HepG2 (cell line): ENCODE measurements around the gene SMDT1. TPM values are rescaled to one million over a fixed set of nuclear protein-coding genes. Genes with fewer than 3 reads are reported as not detected.
"Not testable (repeated sequence)": the region's sequence is repeated elsewhere in the genome, so short reads cannot be mapped to it uniquely, and the experiment has no call there.

Experiments used
- ATAC-seq: fragments of 200-7000 bp; cut with Tn5 transposase; 3 replicates; pipeline ENCODE4 v1.9.1; 2020; ENCODE audit warnings: mild to moderate bottlenecking, moderate library complexity
- BruUV-seq: library from RNA; stranded (reverse); fragments of 400-500 nt; replicated peaks from 2 replicates; lab custom pipeline; 2021; lab: Mats Ljungman, UMichigan
- CTCF ChIA-PET: fragments of 300-600 bp; formaldehyde crosslinking; extraction: SDS; loops from one replicate; lab custom pipeline; 2021; ENCODE audit warnings: low total read pairs, inconsistent platforms, low intra/inter-chr PET ratio; lab: Yijun Ruan, JAX
- POLR2A ChIA-PET: fragments of 350-600 bp; sonication (Branson Sonifier 250); formaldehyde crosslinking; loops from one replicate; lab custom pipeline; 2020; ENCODE audit warnings: antibody characterized with exemption, inconsistent platforms; lab: Yijun Ruan, JAX
- DNase-seq: peaks from one replicate; pipeline ENCODE4 v3.0.0-alpha.2; 2015; ENCODE audit warnings: low spot score
- FAIRE-seq: peaks from 3 replicates; lab custom pipeline; 2011; peaks lifted over from hg19 to GRCh38; lab: Jason Lieb, UNC
- H2AFZ ChIP-seq: one replicate; pipeline ENCODE4 v1.6.1; 2011; ENCODE audit warnings: low read length, inconsistent platforms
- H3K27ac ChIP-seq: fragments of 300-600 bp; 3 replicates; pipeline ENCODE4 v1.8.0; 2011; ENCODE audit warnings: mixed run types, mild to moderate bottlenecking, mixed read lengths, low read length, inconsistent platforms; ENCODE audit not compliant: insufficient read depth; ENCODE audit errors: extremely low read length
- H3K27me3 ChIP-seq, 2 experiments: fragments of 200-600 bp in 1 of 2; 2 replicates in 1 of 2; 3 replicates in 1 of 2; pipeline versions ENCODE4 v1.6.0 to v1.8.0; 2011; ENCODE audit warnings: low read length in 2 of 2, mild to moderate bottlenecking in 2 of 2, moderate library complexity in 2 of 2, inconsistent platforms in 1 of 2; ENCODE audit not compliant: insufficient read depth in 2 of 2, control insufficient read depth in 1 of 2
- H3K36me3 ChIP-seq, 2 experiments: fragments of 200-600 bp in 1 of 2; replicated peaks in 1 of 2; 2 replicates in 1 of 2; 3 replicates in 1 of 2; pipeline versions ENCODE4 v1.5.1 to v1.8.0; 2011; ENCODE audit warnings: low read length in 2 of 2, inconsistent platforms in 1 of 2; ENCODE audit not compliant: insufficient read depth in 2 of 2, control insufficient read depth in 1 of 2
- H3K4me1 ChIP-seq: 2 replicates; pipeline ENCODE4 v1.5.1; 2012; ENCODE audit warnings: low read length, inconsistent platforms; ENCODE audit not compliant: insufficient read depth
- H3K4me2 ChIP-seq: 2 replicates; pipeline ENCODE4 v1.6.0; 2011; ENCODE audit warnings: low read depth, low read length, inconsistent platforms
- H3K4me3 ChIP-seq, 3 experiments: fragments of 200-600 bp in 1 of 3; sonication (generic), shearing (Covaris generic) in 1 of 3; replicated peaks in 1 of 3; 2 replicates each; pipeline ENCODE4 v1.5.1; 2011 to 2016; ENCODE audit warnings: low read length in 3 of 3, inconsistent platforms in 2 of 3, low read depth in 2 of 3, mild to moderate bottlenecking in 2 of 3, control low read depth in 1 of 3, mixed read lengths in 1 of 3; ENCODE audit not compliant: insufficient read depth in 1 of 3
- H3K79me2 ChIP-seq: one replicate; pipeline ENCODE4 v1.6.1; 2011; ENCODE audit warnings: low read length, inconsistent platforms; ENCODE audit not compliant: insufficient read depth
- H3K9ac ChIP-seq: 2 replicates; pipeline ENCODE4 v1.6.0; 2011; ENCODE audit warnings: mild to moderate bottlenecking, low read depth, low read length, inconsistent platforms; ENCODE audit not compliant: insufficient read depth
- H3K9me3 ChIP-seq: 2 replicates; pipeline ENCODE4 v1.5.1; 2012; ENCODE audit warnings: mild to moderate bottlenecking, low read length
- H4K20me1 ChIP-seq: 2 replicates; pipeline ENCODE4 v1.6.0; 2011; ENCODE audit warnings: inconsistent platforms, mild to moderate bottlenecking, low read length, moderate library complexity; ENCODE audit not compliant: insufficient read depth
- KIAA2018 ChIP-seq: sonication (generic); formaldehyde crosslinking; IDR thresholded peaks from 2 replicates; pipeline ENCODE4 v1.5.0; 2020; ENCODE audit warnings: mild to moderate bottlenecking, missing genetic modification reagents, borderline replicate concordance
- MAFF ChIP-seq: IDR thresholded peaks from 2 replicates; pipeline ENCODE4 v1.6.1; 2011; ENCODE audit warnings: low read depth, low read length, improper control_type of control experiment
- TRIM24 ChIP-seq: sonication (generic); formaldehyde crosslinking; IDR thresholded peaks from 2 replicates; pipeline ENCODE4 v1.8.0; 2022; ENCODE audit warnings: mild to moderate bottlenecking, missing genetic modification reagents
- ZFP82 ChIP-seq: sonication (generic); formaldehyde crosslinking; IDR thresholded peaks from 2 replicates; pipeline ENCODE4 v1.5.1; 2020; ENCODE audit warnings: mild to moderate bottlenecking, missing genetic modification reagents, borderline replicate concordance
- ZNF326 ChIP-seq: sonication (generic); formaldehyde crosslinking; IDR thresholded peaks from 2 replicates; pipeline ENCODE4 v1.4.0; 2020; ENCODE audit warnings: missing genetic modification reagents, borderline replicate concordance
- ZNF543 ChIP-seq: sonication (generic); formaldehyde crosslinking; IDR thresholded peaks from 2 replicates; pipeline ENCODE4 v1.4.0; 2020; ENCODE audit warnings: mild to moderate bottlenecking, missing genetic modification reagents
- ZNF737 ChIP-seq: sonication (generic); formaldehyde crosslinking; IDR thresholded peaks from 2 replicates; pipeline ENCODE4 v1.5.0; 2020; ENCODE audit warnings: missing genetic modification reagents, mild to moderate bottlenecking, borderline replicate concordance
- ZNF878 ChIP-seq: sonication (generic); formaldehyde crosslinking; IDR thresholded peaks from 2 replicates; pipeline ENCODE4 v1.8.1; 2023; ENCODE audit warnings: mild to moderate bottlenecking, missing genetic modification reagents, moderate library complexity
- WGBS: methylation state at CpG from one replicate; pipeline ENCODE4 v1.1.6; 2017; ENCODE audit warnings: low lambda C conversion rate; 5-methylcytosine and 5-hydroxymethylcytosine counted together
- in situ Hi-C: cut with HindIII; loops from 2 replicates; pipeline ENCODE4 v1.10.0; 2017; ENCODE audit warnings: low pct_unique_long_range_greater_than_20kb; ENCODE audit not compliant: extremely low pct_ligation_motif_present
- intact Hi-C: fragments of 100-400 bp; cut with micrococcal nuclease; formaldehyde crosslinking; loops from one replicate; pipeline ENCODE4 v1.10.0; 2022; ENCODE audit not compliant: unreplicated experiment
- polyA plus RNA-seq, 8 experiments: library from polyadenylated mRNA; depleted of rRNA in 3 of 8; stranded (reverse) in 7 of 8; unstranded in 1 of 8; fragments of >200 nt; fragmentation: Illumina TruSeq in 4 of 8; extraction: Trizol in 4 of 8; gene quantifications; 2 replicates each; pipeline versions ENCODE4 v1.2.1 to v1.2.3, GENCODE V29; 2011 to 2016; ENCODE audit warnings: low read depth in 4 of 8, missing spikeins in 1 of 8, mixed read lengths in 1 of 8; ENCODE audit not compliant: insufficient read depth in 1 of 8
- total RNA-seq, 5 experiments: library from RNA; depleted of rRNA; stranded (reverse); fragments of >200 nt; fragmentation: Illumina TruSeq; extraction: Trizol; gene quantifications; 2 replicates each; pipeline ENCODE4 v1.2.3, GENCODE V29; 2016; ENCODE audit warnings: low read depth in 1 of 5
- TF ChIP-seq, protein P1 (sequence below): fragments of 450-650 bp; IDR thresholded peaks from 2 replicates; pipeline ENCODE4 v1.6.1; 2017

The SMDT1 gene
- total and polyA plus RNA-seq, 2 of the 13 experiments (the other 11 are each of a cell fraction or from before 2014, with no cell fraction given) = 8.3 to 26.6 TPM

GRCh38 chr22:42123529-42123928, 44.0 kb downstream of the SMDT1 start:
- BruUV-seq, FAIRE-seq, H3K9ac ChIP-seq, H3K9me3 ChIP-seq, H3K27ac ChIP-seq, H3K36me3 ChIP-seq, intact Hi-C loops, H3K4me3 ChIP-seq, DNase-seq, CTCF ChIA-PET, in situ Hi-C loops, H3K79me2 ChIP-seq, POLR2A ChIA-PET, H2AFZ ChIP-seq, H4K20me1 ChIP-seq, H3K27me3 ChIP-seq, ATAC-seq, H3K4me2 ChIP-seq: not testable (repeated sequence)
- WGBS = no CpG with 5 or more reads among the region's 4 CpGs
- H3K4me1 ChIP-seq = peaks cover 12% of the 10 kb centered on the region

GRCh38 chr22:42127606-42128005, 48.1 kb downstream of the SMDT1 start:
- ChIA-PET CTCF (no interaction called here), POLR2A (no interaction called here)
- Histone ChIP-seq H3K36me3 (no peaks in the 10 kb centered on the region), H3K79me2 (no peaks in the 10 kb centered on the region), H3K4me2 (no peak overlapping the region), H3K27me3 (no peaks in the 10 kb centered on the region), H3K4me1 (peaks cover 24% of the 10 kb centered on the region), H2AFZ (no peak overlapping the region), H4K20me1 (no peaks in the 10 kb centered on the region), H3K9ac (no peak overlapping the region), H3K27ac (no peak overlapping the region), H3K9me3 (no peaks in the 10 kb centered on the region), H3K4me3 (no peak overlapping the region)
- in situ Hi-C loops (no loop called here), intact Hi-C loops (no loop called here)
- no peak for DNase-seq
- WGBS = 88% methylated on average over 10 of the region's 16 CpGs
- no peak for ATAC-seq
- BruUV-seq = no TSS peak
- FAIRE-seq = no peak
- TF ChIP-seq KIAA2018 (CRISPR knock-in tag) (no peak), ZNF326 (CRISPR knock-in tag) (no peak), ZNF878 (no peak), ZFP82 (no peak), ZNF543 (no peak), ZNF737 (CRISPR knock-in tag) (no peak), MAFF (no peak), TRIM24 (no peak)
- TF ChIP-seq, protein P1, sequence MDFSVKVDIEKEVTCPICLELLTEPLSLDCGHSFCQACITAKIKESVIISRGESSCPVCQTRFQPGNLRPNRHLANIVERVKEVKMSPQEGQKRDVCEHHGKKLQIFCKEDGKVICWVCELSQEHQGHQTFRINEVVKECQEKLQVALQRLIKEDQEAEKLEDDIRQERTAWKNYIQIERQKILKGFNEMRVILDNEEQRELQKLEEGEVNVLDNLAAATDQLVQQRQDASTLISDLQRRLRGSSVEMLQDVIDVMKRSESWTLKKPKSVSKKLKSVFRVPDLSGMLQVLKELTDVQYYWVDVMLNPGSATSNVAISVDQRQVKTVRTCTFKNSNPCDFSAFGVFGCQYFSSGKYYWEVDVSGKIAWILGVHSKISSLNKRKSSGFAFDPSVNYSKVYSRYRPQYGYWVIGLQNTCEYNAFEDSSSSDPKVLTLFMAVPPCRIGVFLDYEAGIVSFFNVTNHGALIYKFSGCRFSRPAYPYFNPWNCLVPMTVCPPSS = no peak
